GM18499 (cell line): ENCODE results near the gene TMEFF2.
"Not testable (repeated sequence)": the region's sequence is repeated elsewhere in the genome, so short reads cannot be mapped to it uniquely, and the experiment has no call there.

Source experiments
- ATAC-seq: cut with Tn5 transposase; IDR thresholded peaks from one replicate; pipeline ENCODE4 v1.9.1; 2021; ENCODE audit warnings: moderate number of reproducible peaks; ENCODE audit not compliant: insufficient read depth, unreplicated experiment

The TMEFF2 gene

DNA sequence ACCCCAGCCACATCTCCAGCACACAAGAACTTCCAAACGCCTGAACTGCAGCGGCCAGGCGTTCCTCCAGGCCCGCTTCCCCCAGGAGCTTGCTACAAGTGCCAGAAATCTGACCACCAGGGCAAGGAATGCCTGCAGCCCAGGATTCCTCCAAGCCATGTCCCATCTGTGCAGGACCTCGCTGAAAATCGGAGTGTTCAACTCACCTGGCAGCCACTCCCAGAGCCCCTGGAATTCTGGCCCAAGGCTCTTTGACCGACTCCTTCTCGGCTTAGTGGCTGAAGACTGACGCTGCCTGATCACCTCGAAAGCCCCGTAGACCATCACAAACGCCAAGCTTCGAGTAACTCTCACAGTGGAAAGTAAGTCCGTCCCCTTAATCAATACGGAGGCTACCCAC, 62.1 kb downstream of the TMEFF2 start:
- ATAC-seq = not testable (repeated sequence)

DNA sequence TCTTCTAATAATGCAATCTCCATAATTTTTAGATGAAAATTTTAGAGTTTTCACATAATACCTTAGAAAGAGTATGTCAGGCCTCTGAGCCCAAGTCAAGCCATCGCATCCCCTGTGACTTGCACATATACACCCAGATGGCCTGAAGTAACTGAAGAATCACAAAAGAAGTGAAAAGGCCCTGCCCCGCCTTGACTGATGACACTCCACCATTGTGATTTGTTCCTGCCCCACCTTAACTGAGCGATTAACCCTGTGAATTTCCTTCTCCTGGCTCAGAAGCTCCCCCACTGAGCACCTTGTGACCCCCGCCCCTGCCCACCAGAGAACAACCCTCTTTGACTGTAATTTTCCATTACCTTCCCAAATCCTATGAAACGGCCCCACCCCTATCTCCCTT, 64.4 kb downstream of the TMEFF2 start:
- ATAC-seq = not testable (repeated sequence)

DNA sequence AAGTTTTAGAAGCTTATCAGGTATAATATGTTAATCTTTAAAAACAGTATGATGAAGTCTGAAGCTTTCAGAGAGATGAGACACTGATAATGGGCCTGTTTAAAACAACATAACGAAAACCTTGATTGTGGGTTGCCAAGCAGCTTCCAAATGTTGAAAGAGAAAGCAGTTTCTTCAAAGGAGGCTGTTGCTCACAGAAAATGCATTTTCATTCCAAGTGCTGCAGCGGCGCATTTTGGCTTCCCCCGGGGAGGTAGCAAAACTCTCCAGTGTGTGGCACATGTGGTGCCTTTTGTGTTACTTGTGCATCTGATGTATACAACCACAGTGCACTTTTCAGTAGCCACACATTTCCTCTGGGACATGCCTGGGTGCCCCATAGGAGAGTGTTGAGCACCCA, 66.1 kb downstream of the TMEFF2 start:
- ATAC-seq = no peak

DNA sequence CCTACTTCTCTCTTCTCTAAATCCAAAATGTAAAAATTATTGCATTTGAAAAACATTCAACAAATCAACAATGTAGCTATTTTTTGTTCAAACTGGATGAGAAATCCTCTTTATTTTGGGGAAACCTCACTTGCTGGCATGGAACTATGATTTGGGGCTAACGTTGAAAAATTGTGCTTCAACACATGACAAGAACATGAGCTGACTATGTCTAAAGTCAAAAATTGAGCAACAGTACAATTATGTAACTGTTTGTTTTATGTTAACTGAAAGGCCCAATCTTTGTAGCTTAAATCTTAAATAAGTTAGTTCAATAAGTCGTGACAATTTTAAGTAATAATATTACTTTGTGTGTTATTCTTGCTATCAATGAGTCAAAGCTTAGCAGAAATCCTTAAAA, 67.3 kb downstream of the TMEFF2 start:
- no peak for ATAC-seq

DNA sequence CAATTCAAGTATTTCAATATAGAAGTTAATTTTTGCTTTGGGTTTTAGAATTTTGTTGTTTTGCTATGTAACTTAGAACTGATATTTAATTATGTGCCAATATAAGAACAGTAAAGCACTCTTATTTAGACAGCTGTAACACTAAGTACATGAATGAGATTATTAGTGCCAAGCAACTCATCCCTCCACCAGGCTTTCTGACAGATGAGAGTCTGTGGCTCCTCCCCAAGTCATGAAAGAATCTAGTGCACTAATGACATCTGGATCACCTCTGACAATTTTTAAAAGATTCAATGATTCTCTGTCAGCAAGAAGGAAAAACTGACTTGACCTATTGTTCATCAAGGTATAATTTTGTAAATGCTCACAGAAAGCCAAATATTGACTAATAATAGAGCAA, 67.8 kb downstream of the TMEFF2 start:
- ATAC-seq = no peak

DNA sequence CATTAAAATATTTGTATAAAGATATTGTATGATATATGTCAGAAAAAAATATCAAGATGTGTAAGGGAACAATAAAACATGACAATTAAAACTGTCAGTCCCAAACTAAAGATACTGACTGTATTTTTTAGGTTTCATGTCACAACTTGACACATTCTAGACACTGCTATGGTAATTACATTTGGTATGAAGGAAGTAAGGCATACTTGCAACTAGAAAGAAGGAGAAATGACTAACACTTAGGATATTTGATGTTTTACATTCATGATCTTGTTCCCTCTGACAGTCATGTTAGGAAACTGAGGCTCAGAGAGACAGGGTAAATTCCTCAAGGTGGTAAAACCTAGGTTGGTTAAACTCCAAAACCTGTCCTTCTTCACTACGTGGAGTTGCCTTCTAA, 68.3 kb downstream of the TMEFF2 start:
- no peak for ATAC-seq

DNA sequence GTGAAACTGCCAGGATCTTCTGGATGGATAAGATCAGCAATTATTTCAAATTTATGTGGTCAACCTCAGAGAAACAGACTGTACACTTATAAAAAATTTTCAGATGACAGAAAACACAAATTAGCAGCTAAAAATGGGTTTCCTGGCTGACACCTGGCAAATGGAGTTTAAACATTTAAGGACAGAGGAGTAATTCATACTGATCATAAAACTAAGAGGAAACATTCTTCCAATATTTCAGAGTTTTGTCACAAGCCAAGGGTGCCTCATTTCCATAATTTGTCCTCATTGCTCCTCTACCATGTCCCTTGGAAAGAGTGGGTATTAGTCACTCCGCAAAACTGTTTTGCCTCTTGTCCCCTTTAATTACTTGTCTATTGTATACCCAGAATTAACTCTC, 70.2 kb downstream of the TMEFF2 start:
- ATAC-seq = no peak

DNA sequence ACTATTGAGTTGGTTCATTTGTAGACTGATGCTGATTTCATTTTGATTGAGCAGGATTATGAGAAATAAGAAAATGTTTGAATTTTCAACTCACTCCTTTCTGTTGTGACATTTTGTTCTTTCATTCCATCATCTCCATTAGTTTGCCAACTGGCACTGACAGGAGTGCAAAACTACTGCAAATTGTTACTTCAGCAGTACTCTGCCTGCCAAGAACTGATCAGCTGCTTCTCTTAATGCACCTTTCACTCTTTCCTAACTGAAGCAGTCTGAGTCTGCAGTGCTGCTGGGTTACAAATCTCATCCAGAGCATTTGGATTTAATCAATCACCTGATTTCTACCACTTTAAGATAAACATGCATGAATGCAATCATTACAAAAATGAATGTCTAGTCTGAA, 70.9 kb downstream of the TMEFF2 start:
- ATAC-seq = no peak

DNA sequence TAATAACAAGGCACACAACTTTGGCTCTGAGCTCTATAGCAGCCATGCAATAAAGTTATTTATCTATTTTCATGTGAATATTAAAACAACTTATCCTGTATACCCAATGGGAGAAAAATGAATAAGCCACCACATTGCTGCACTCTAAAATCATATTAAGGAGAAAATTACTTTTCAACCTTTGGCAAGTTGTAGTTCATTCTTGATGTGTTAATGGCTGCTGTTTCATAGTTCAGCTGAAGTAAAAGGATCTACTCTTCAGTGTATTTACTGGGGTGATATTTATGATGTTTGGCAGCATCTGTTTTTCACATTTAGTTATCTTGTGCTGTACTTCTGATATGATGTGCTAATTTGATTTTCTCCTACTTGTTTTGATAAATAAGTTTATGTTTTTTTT, 71.8 kb downstream of the TMEFF2 start:
- ATAC-seq = no peak

DNA sequence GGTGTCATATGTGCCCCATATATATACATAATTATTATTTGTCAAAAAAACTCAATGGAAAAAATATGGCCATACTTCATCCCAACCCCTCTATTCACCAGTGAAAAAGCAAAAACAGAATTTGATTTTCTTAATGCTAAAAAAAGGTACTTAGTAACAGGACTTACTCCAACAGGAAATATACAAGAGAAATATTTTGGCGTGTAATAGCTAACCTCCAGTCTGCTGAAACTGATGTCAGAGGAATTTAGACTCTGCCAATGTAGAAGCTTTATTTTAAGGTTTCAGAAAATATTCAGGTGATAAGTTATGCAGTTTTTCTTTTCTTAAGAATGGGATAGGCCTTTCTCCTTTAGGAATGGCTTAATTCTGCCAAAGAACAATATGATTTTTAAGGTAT, 72.6 kb downstream of the TMEFF2 start:
- ATAC-seq = no peak

DNA sequence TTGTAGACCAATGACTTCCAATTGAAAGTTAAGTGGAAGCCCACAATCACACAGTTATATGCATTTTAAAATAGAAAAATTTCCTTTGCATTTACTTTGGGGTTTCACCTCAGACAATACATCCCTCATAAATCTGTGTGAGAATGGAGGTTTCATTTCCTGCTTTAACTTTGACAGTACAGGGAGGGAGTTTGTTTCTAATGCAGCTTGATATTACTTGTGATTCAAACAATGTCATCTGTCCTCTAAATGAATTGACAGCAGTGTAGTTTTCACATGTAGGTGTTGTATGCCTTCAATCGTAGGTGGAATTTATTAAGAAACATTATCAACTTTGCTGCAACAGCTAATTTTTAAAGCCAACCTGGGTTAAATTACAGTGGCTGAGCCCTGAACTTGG, 75.2 kb downstream of the TMEFF2 start:
- no peak for ATAC-seq

DNA sequence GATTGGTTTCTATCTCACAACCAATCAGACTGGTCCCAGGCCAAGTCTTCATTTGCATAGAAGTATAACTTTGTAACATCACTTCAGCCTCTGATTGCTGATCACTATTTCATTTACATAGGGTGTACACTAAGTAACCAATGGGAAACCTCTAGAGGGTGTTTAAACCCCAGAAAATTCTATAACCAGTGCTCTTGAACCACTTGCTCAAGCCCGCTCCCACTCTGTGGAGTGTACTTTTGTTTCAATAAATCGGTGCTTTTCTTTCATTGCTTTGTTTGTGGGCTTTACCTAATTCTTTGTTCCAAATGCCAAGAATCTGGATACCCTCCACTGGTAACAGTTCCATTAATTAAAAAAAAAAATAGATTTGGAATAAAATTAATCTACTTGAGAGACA, 77.0 kb downstream of the TMEFF2 start:
- no peak for ATAC-seq

DNA sequence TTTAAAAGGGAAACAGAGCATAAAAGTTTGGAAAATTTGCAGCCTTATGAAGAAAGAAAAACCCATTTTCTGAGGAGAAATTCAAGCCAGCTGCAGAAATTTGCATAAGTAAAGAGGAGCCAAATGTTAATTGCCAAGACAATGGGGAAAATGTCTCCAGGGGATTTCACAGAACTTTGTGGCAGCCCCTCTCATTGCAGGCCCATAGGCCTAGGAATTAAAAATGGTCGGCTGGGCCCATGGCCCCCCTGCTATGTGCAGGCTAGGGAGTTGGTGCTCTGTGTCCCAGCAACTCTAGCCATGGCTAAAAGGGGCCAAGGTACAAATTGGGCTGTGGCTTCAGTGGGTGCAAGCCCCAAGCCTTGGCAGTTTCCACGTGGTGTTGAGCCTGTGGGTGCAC, 83.2 kb downstream of the TMEFF2 start:
- ATAC-seq = not testable (repeated sequence)

DNA sequence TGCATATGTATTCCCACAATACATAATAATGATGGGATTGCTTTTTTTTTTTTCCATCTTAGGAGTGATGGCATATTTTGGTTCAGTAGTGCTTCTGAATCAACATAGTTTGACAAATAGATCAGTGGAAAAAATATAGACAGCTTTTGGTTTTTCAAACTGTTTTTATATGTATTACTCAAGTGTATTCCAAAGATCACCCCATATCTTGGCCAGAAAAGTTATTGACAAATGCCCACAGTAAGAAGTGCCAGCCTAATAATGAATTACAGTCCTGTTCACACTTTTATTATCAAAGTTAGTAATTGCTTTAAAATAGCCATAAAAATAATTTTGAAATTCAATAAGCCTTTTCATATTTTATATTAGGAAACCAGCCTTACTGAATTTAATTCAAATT, 95.0 kb downstream of the TMEFF2 start:
- no peak for ATAC-seq

DNA sequence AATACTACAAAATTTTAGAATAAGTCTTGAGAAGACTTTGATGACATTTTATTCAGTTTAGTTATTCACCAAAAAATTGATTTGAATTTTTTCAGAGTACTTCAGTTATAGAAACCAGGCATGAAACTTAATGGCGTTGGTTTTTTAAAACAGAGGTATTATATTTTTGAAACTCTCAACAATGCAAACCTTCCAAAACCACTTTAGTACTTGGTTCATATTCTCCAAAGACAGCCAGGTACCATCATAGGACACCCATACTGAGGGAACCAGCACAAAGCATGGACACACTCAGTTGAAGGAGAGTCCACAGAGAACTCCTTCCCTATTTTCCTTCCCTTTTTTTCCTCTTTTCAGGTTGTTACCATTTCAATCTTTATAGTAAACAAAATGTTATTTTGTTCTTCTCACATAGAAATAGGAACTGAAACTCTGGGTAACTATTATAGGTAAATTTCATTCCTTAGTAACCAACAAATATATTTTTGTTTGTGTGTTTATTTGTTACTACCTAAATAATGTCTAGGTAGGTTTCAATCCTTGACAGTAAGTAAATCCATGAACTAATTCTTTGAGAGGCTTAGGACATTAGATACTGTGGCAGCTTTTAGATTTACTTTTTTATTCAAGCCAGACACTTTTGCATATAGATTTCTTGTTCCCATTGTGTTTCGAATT, 95.8 kb downstream of the TMEFF2 start:
- no peak for ATAC-seq

DNA sequence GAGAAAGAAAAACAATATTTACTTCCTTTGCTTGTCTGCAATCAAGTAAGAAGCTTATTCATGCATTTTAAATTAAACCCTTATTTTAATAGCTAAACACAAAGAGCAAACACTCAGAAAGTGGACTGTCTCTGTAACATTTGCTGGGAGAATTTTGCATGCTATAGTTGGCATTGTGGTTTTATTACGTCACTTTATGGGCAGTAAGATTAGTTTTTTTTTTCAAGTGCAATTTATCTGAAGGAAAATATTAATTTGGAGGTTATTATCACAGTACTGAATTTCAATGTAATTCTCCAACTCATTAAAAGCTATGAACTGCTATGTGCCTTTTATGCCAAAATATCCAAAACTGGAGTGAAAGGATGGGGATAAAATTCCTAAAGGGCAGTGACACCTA, 103.3 kb downstream of the TMEFF2 start:
- no peak for ATAC-seq

DNA sequence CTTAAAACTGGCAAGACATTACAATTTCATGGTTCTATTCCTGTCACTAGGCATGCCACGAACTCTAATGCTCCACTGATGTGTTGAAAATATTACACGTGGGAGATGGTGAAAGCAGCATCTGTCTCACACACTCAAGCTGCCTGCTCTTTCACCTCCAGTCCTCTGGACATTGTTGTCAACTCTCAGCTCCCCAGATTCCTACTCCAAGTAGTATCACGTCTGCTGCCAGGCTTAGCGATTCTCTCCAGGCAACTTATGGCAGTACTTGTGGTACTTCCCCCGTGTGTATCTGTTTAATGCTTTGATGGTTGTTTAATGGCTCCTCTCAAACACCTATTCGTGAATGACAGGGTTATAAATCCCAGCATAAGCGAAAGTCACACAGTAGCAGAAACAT, 103.8 kb downstream of the TMEFF2 start:
- ATAC-seq = no peak

DNA sequence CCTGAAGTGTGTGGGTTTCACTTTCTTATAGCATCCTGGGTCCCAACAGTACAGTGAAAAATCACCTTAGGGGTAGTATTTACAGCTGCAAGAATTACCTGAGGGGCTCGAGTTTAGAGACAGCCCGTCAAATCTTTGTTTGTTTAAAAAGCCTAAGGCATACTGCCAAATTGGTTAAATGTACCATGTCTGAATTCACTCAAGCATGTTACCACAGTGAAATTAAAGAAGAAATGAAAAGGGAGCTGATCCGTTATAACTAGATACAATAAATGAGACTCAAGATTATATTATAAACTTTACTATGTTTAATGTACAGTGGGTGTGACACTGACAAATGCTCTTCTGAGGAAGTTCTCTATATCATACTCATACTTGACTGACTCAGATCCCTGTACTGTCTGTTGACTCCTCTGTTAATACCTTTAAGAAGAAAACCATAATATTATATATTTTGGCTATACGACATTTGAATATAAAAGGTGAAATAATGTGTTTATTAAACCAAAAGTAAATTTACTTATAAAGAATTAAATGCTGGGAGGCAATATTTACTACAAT, 107.3 kb downstream of the TMEFF2 start:
- no peak for ATAC-seq

DNA sequence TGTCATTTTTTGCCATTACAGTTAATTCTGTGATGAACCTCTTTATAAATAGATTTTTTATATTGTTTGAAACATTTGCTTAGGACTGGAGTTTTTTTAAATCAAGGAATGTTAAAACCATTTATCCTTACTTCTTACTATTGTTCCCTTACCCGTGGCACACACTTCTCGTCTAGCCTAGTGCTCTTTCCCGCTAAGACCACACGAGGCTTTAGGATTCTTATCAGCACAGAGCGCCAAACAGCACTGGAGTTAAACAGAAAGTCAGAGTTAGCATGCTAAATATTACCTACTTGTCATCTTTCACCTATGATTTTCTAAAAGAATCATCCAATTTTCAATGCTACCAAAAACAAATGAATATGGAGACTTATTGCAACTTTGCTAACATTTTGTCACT, 112.6 kb downstream of the TMEFF2 start:
- ATAC-seq = no peak

DNA sequence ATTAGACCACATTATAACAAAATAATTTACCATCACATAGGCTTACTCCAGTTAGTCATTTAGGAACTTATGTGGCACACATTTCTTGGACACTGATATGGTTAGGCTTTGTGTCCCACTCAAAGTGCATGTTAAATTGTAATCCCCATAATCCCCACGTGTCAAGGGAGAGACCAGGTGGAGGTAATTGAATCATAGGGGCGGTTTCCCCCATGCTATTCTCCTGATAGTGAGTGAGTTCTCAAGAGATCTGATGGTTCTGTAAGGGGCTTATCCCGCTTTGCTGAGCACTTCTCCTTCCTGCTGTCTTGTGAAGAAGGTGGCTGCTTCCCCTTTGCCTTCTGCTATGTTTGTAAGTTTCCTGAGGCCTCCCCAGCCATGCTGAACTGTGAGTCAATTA, 114.6 kb downstream of the TMEFF2 start:
- not testable (repeated sequence) for ATAC-seq

DNA sequence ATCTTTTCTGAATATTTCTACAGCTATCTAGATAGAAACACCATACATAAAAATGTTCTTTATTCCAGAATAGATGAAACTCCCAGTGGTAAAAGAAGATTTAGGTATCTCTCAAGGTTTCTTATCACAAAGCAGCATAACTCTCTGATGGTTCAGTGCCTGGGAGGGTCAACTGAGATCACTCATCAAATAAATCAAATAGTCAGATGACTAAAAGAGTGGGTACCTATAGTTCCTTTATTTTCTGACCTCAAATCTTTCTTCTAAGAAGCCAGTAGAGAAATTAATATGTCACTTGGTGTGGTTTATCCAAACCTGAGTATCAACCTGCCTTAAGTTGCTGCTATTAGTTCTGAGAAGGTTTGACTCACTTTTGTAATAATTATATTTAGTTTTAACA, 120.9 kb downstream of the TMEFF2 start:
- no peak for ATAC-seq

DNA sequence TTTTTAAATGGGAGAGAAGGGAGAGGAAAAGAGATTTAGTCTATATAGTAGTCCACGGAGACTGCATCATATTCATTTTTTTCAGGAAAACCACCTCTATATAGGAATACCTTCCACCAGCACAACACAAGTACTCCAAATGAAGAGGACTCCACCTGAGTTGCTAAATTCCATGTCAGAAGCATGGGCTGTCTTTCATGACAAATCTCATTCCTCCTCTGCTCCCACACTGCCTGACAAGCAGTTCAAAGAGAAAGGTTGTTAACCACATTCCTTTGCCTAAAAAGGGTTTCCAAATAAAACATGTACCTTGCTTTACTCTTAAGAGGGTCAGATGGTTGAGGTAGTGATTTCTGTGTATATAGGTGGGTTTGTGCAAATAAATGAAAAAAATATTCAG, 122.0 kb downstream of the TMEFF2 start:
- no peak for ATAC-seq

DNA sequence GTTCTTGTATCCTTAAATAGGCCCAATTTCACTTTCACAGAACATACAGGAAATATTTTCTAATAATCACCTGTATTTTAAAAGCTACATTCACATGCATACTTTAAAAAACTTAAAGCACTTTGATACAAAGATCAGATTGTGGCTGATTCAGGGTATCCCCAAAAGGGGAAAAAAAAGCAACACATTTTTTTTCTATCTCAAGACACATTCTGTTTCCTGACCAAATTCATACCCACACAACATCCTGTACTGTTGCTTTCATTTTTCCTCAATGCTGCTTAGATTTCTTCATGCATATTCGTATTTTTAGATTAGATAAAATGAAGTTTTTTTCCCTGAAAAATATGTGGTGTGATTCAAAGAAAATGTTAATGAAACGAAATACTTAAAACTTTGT, 122.5 kb downstream of the TMEFF2 start:
- no peak for ATAC-seq
